Measurements from ENCODE around the gene AIP. TPM values are rescaled to one million over a fixed set of nuclear protein-coding genes. Genes with fewer than 3 reads are reported as not detected.

AIP gene
- total RNA-seq, 1 donor from 2014 or later: 82.7 TPM

DNA sequence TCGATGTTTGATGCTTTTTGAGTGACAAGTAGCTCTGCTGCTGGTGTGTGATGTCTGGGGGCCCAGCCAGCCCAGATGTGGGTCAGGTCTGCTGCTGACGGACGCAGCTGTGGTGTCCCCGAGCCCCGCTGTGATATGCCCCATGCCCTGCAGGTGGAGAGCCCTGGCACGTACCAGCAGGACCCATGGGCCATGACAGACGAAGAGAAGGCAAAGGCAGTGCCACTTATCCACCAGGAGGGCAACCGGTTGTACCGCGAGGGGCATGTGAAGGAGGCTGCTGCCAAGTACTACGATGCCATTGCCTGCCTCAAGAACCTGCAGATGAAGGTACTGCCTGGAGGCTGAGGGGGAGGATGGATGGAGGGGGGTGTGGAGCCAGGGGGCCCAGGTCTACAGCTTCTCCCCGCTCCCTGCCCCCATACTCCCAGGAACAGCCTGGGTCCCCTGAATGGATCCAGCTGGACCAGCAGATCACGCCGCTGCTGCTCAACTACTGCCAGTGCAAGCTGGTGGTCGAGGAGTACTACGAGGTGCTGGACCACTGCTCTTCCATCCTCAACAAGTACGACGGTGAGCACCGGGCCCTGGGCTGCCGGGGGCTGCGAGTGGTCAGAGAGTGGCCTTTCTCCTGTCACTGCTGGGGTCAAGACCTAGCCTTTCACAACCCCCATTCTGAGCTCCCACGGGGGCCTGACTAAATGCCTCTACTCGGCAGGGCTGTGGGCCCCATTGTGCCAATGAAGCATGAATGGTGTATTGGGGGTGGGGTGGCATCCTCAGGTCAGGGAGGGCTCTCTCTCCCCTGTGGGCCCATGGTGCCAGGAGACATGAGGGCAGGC is 7.3 kb downstream of the AIP start:
- Histone ChIP-seq H3K4me3 (no peak overlapping the region), H3K4me1 (peaks cover 13% of the 10 kb centered on the region), H3K27me3 (no peaks in the 10 kb centered on the region), H3K9me3 (no peaks in the 10 kb centered on the region), H3K36me3 (peaks cover 0 to 47% of the 10 kb centered on the region in 2 donors), H3K27ac (no peak overlapping the region)
- DNase-seq (ENCODE audit: extremely low spot score in 2 of 2): no peak
- TF ChIP-seq, protein P1, sequence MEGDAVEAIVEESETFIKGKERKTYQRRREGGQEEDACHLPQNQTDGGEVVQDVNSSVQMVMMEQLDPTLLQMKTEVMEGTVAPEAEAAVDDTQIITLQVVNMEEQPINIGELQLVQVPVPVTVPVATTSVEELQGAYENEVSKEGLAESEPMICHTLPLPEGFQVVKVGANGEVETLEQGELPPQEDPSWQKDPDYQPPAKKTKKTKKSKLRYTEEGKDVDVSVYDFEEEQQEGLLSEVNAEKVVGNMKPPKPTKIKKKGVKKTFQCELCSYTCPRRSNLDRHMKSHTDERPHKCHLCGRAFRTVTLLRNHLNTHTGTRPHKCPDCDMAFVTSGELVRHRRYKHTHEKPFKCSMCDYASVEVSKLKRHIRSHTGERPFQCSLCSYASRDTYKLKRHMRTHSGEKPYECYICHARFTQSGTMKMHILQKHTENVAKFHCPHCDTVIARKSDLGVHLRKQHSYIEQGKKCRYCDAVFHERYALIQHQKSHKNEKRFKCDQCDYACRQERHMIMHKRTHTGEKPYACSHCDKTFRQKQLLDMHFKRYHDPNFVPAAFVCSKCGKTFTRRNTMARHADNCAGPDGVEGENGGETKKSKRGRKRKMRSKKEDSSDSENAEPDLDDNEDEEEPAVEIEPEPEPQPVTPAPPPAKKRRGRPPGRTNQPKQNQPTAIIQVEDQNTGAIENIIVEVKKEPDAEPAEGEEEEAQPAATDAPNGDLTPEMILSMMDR (IDR thresholded peaks at IDR 0.05): no peak
- TF ChIP-seq POLR2AphosphoS5 (IDR thresholded peaks at IDR 0.05; ENCODE audit: insufficient read depth in 1 of 2, low read depth in 1 of 2) (no peak), POLR2A (IDR thresholded peaks at IDR 0.05) (no peak)
- intact Hi-C loops (cut with DNase I): no loop called here

DNA sequence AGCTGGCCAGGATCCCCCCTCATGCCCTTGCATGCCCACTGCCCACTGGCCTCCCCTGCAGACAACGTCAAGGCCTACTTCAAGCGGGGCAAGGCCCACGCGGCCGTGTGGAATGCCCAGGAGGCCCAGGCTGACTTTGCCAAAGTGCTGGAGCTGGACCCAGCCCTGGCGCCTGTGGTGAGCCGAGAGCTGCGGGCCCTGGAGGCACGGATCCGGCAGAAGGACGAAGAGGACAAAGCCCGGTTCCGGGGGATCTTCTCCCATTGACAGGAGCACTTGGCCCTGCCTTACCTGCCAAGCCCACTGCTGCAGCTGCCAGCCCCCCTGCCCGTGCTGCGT is 7.9 kb downstream of the AIP start:
- TF ChIP-seq POLR2AphosphoS5 (IDR thresholded peaks at IDR 0.05; ENCODE audit: insufficient read depth in 1 of 2, low read depth in 1 of 2) (no peak), POLR2A (IDR thresholded peaks at IDR 0.05) (no peak)
- TF ChIP-seq, protein P1 (IDR thresholded peaks at IDR 0.05): no peak
- Histone ChIP-seq H3K9me3 (no peaks in the 10 kb centered on the region), H3K4me1 (peaks cover 10% of the 10 kb centered on the region), H3K27me3 (no peaks in the 10 kb centered on the region), H3K27ac (no peak overlapping the region), H3K36me3 (peaks cover 0 to 47% of the 10 kb centered on the region in 2 donors), H3K4me3 (no peak overlapping the region)
- DNase-seq (ENCODE audit: extremely low spot score in 2 of 2): no peak
- intact Hi-C loops (cut with DNase I): no loop called here

DNA sequence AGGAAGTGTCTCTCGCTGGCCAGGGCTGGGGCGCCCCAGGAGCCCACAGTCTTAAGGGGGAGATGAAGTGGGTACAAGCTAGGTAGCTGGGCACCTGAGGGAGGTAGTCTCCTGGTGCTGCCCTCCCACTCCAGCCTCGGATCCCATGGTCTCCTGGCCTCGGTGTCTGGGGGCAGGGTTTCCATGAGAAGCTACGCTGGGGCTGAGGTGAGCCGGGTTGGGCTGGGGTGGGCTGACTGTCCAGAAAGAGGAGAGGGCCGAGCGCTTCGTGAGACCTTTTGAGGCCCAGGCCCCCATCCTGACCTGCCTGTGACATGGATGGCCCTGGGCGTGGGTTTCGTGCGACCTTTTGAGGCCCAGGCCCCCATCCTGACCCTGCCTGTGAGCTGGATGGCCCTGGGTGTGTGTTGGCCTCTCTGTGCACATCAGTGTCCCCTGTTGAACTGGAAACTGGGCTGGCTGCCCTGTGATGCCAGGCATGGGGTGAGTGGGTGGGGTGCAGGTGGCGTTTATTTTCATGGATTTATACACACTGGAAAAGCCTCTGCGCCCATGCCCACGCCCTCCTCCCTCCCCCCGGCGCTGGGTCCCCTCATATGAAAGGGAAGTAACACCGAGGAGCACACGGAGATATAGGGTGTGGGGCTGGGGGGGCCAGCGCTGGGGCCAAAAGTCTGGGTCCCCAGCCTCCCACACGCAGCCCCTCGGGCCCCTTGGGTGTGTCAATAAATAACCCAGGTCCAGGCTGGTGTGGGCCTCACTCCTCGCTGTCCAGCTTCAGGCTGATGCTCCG is 8.6 kb downstream of the AIP start:
- TF ChIP-seq POLR2AphosphoS5 (IDR thresholded peaks at IDR 0.05; ENCODE audit: insufficient read depth in 1 of 2, low read depth in 1 of 2): no peak
- TF ChIP-seq, protein P1 (IDR thresholded peaks at IDR 0.05): no peak
- no peak for TF ChIP-seq POLR2A (IDR thresholded peaks at IDR 0.05)
- Histone ChIP-seq H3K9me3 (no peaks in the 10 kb centered on the region), H3K36me3 (peaks cover 0 to 47% of the 10 kb centered on the region in 2 donors), H3K4me1 (peaks cover 2% of the 10 kb centered on the region), H3K4me3 (no peak overlapping the region), H3K27me3 (no peaks in the 10 kb centered on the region), H3K27ac (no peak overlapping the region)
- DNase-seq (ENCODE audit: extremely low spot score in 2 of 2): no peak
- intact Hi-C loops (cut with DNase I): no loop called here

- Histone ChIP-seq H3K36me3 (peaks cover 0 to 45% of the 10 kb centered on the region in 2 donors), H3K4me1 (no peaks in the 10 kb centered on the region), H3K9me3 (no peaks in the 10 kb centered on the region), H3K27me3 (no peaks in the 10 kb centered on the region), H3K4me3 (no peak overlapping the region), H3K27ac (no peak overlapping the region)
- intact Hi-C loops (cut with DNase I): no loop called here
- TF ChIP-seq POLR2AphosphoS5 (IDR thresholded peaks at IDR 0.05; ENCODE audit: insufficient read depth in 1 of 2, low read depth in 1 of 2): no peak
- DNase-seq (ENCODE audit: extremely low spot score in 2 of 2): no peak
Observed at GRCh38 chr11:67492069-67492727, 9.4 kb downstream of the AIP start.

DNA sequence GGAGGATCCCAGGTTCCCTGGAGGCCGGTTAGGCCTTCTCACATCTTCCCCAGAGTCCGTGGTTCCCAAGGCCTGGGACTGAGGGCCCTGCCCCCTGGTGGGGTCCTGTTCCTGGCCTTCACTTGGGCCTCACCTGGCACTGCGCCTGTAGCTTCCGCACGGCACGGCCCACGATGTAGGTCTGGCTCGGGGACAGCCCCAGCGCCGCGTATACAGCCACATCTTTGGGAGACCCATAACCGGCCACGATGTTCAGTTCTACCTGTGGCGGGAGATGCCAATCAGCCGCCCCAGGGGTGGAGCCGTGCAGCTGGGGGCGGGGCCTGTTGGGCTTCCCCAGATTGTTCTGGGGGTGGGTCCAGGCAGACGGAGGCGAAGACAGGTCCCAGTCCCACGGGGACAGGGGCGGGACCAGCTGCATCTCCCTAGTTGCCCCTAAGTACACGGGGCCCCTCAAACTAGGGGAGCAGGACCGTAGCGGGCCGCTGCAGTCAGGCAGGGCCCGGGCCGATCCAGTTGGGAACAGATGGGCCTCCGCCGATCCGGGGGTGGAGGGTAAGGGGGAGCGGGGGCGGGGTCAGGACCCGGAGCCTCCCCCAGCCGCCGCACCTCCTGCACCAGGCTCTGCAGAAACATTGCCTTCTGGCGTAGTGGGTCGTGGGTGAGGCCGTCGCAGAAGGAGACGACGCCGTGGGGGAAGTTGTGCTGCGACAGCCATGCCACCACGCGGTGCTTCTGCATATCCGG is 10.1 kb downstream of the AIP start:
- Histone ChIP-seq H3K4me3 (no peak overlapping the region), H3K36me3 (peaks cover 0 to 39% of the 10 kb centered on the region in 2 donors), H3K9me3 (no peaks in the 10 kb centered on the region), H3K27ac (no peak overlapping the region), H3K4me1 (no peaks in the 10 kb centered on the region), H3K27me3 (no peaks in the 10 kb centered on the region)
- TF ChIP-seq, protein P1 (IDR thresholded peaks at IDR 0.05): no peak
- no peak for TF ChIP-seq POLR2A (IDR thresholded peaks at IDR 0.05)
- TF ChIP-seq POLR2AphosphoS5 (IDR thresholded peaks at IDR 0.05; ENCODE audit: insufficient read depth in 1 of 2, low read depth in 1 of 2): no peak
- intact Hi-C loops (cut with DNase I): no loop called here
- DNase-seq (ENCODE audit: extremely low spot score in 2 of 2): no peak
